Measurements from ENCODE around the gene LY6G6D. TPM values are rescaled to one million over a fixed set of nuclear protein-coding genes. Genes with fewer than 3 reads are reported as not detected.
A peak's percentile ranks its signal among the peaks of the same experiment; 100 is the strongest.

LY6G6D gene
- total and polyA plus RNA-seq, 11 donors, result 0.75 TPM; not detected in 10

GRCh38 chr6:31710523-31711219, 4.5 kb upstream of the LY6G6D start:
- Histone ChIP-seq H3K36me3 (no peaks in the 10 kb centered on the region), H3K9me3 (no peaks in the 10 kb centered on the region), H3K27ac (no peak overlapping the region), H3K27me3 (no peaks in the 10 kb centered on the region), H3K4me3 (no peak overlapping the region), H3K4me1 (peaks cover 0 to 11% (median 0%) of the 10 kb centered on the region in 12 donors)
- ATAC-seq, result no peak
- 53 to 63% (median 59%) methylated on average over 5 of the region's 5 CpGs for WGBS, 4 donors
- TF ChIP-seq POLR2A (IDR thresholded peaks at IDR 0.05), result no peak
- TF ChIP-seq, protein P1, sequence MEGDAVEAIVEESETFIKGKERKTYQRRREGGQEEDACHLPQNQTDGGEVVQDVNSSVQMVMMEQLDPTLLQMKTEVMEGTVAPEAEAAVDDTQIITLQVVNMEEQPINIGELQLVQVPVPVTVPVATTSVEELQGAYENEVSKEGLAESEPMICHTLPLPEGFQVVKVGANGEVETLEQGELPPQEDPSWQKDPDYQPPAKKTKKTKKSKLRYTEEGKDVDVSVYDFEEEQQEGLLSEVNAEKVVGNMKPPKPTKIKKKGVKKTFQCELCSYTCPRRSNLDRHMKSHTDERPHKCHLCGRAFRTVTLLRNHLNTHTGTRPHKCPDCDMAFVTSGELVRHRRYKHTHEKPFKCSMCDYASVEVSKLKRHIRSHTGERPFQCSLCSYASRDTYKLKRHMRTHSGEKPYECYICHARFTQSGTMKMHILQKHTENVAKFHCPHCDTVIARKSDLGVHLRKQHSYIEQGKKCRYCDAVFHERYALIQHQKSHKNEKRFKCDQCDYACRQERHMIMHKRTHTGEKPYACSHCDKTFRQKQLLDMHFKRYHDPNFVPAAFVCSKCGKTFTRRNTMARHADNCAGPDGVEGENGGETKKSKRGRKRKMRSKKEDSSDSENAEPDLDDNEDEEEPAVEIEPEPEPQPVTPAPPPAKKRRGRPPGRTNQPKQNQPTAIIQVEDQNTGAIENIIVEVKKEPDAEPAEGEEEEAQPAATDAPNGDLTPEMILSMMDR (IDR thresholded peaks at IDR 0.05), result no peak
- intact Hi-C loops (cut with DNase I), result no loop called here
- DNase-seq, result no peak

DNA sequence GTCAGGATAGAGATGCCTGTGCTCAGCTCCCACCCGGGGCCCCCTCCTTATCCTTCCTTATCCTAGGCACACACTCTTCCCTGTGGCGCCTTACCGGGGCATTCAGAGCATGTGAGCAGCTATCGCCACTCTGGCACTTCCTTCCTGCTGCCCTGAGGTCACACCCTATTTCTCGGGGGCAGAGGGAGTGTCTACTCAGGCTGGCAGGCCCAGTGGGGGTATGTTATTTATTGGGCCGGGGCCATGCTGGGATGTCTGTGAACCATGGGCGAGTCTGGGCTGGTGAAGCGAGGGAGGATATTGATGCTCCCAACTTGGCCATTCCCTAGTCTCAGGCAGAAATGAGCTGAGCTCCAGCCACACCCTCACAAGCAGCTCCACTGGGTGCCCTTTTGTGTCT, 3.9 kb upstream of the LY6G6D start:
- H3K27me3 ChIP-seq, result no peaks in the 10 kb centered on the region
- peak in 2 of 4 donors; percentile 36 to 51 for ATAC-seq
- intact Hi-C loops (cut with DNase I), result no loop called here
- H3K4me1 ChIP-seq, result peaks cover 0 to 11% (median 0%) of the 10 kb centered on the region in 12 donors
- no peak for TF ChIP-seq POLR2A (IDR thresholded peaks at IDR 0.05)
- TF ChIP-seq, protein P1 (IDR thresholded peaks at IDR 0.05), result no peak
- DNase-seq, result no peak
- WGBS, 4 donors, result 48 to 56% (median 54%) methylated on average over 8 of the region's 8 CpGs
- no peaks in the 10 kb centered on the region for H3K9me3 ChIP-seq
- H3K4me3 ChIP-seq, result no peak overlapping the region
- no peak overlapping the region for H3K27ac ChIP-seq
- H3K36me3 ChIP-seq, result no peaks in the 10 kb centered on the region

- DNase-seq, result peak in 1 of 5 donors; percentile 52
- H3K27me3 ChIP-seq, result no peaks in the 10 kb centered on the region
- H3K4me3 ChIP-seq, result no peak overlapping the region
- 75 to 85% (median 81%) methylated on average over 8 of the region's 8 CpGs for WGBS, 4 donors
- ATAC-seq, result peak; percentile 61 to 78 (median 76)
- H3K27ac ChIP-seq, result no peak overlapping the region
- no peaks in the 10 kb centered on the region for H3K9me3 ChIP-seq
- TF ChIP-seq, protein P1 (IDR thresholded peaks at IDR 0.05), result peak in 8 of 12 donors; percentile 13 to 38 (median 16)
- TF ChIP-seq POLR2A (IDR thresholded peaks at IDR 0.05), result no peak
- intact Hi-C loops (cut with DNase I), result no loop called here
- peaks cover 0 to 11% (median 0%) of the 10 kb centered on the region in 12 donors for H3K4me1 ChIP-seq
- no peaks in the 10 kb centered on the region for H3K36me3 ChIP-seq
These were observed 2.9 kb upstream of the LY6G6D start for GRCh38 chr6:31712296-31712695.

DNA sequence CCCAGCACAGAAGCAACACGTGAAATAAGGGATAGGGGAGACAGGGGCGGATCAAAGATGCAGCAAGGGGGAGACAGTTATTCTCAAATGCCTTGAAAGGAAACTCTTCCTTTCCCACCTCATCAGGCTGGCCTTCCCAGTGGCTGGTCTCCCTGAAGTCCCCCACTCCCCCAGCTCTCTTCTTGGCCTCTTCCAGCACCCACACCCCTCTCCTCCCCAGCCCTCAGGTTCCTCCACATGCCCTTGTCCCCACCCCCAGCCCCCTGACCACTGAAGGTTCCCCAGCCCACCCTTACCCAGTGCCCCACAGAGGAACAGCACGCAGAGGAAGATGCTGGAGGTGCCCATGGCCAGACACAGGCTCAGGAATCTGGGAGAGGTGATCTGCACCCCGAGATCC, 1.7 kb upstream of the LY6G6D start:
- no peaks in the 10 kb centered on the region for H3K9me3 ChIP-seq
- ATAC-seq (no peak), DNase-seq (peak in 1 of 5 donors; percentile 1)
- TF ChIP-seq, protein P1 (IDR thresholded peaks at IDR 0.05), result no peak
- H3K36me3 ChIP-seq, result no peaks in the 10 kb centered on the region
- H3K4me1 ChIP-seq, result peaks cover 0 to 11% (median 0%) of the 10 kb centered on the region in 12 donors
- intact Hi-C loops (cut with DNase I), result no loop called here
- no peak overlapping the region for H3K27ac ChIP-seq
- no peak overlapping the region for H3K4me3 ChIP-seq
- WGBS, 4 donors, result 63 to 72% (median 67%) methylated on average over 3 to 4 of the region's 4 CpGs
- no peaks in the 10 kb centered on the region for H3K27me3 ChIP-seq
